RCC 7860 (cell line): ENCODE measurements around the gene HMG20A.

Experiments used
- DNase-seq: peaks from one replicate; pipeline ENCODE4 v3.0.0-alpha.2; 2015; ENCODE audit warnings: low spot score
- FAIRE-seq: peaks from 2 replicates; lab custom pipeline; 2012; peaks lifted over from hg19 to GRCh38; lab: Jason Lieb, UNC

The HMG20A gene

DNA sequence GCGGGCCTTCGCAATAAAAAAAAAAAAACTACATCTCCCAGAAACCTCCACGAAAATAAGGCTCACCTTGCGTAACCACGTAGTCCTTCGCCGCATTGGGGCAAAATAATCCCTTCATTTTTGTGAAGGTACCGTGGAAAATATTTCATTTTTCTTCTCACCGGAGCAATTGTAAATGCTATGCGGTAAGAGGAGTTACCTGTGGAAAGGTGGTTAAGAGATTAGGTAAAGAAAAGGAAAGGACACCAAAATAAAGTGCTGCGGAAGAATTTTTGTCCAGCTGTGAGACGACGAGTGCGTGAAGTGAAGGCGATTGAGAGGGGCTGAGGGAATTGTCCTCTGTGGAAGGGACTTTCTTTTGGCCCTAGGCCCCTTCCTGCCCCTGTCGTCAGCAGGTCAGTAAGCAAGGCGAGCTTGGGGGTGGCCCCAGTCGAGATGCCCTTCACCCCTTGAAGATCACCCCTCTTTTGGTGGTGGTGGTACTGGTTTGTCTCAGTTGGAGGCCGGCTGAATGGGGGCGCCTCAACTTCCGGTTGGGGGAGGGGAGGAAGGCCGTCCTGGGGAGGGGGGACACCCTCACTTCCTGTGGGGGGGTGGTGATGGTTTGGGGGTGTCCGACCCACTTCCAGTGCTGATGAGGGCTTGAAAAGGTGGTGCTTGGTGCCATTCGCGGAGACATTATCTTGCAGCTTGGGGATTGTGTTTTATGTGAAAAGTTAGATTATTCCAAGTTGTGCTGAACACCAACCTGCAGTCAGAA lies at the start of gene HMG20A:
HMG20A (plus strand) TSS at position 279 of the 760 bp plus-strand sequence. CDS start 37,520 bp downstream, outside the sequence.
- peak; percentile 33 for FAIRE-seq
- peak; percentile 65 for DNase-seq

DNA sequence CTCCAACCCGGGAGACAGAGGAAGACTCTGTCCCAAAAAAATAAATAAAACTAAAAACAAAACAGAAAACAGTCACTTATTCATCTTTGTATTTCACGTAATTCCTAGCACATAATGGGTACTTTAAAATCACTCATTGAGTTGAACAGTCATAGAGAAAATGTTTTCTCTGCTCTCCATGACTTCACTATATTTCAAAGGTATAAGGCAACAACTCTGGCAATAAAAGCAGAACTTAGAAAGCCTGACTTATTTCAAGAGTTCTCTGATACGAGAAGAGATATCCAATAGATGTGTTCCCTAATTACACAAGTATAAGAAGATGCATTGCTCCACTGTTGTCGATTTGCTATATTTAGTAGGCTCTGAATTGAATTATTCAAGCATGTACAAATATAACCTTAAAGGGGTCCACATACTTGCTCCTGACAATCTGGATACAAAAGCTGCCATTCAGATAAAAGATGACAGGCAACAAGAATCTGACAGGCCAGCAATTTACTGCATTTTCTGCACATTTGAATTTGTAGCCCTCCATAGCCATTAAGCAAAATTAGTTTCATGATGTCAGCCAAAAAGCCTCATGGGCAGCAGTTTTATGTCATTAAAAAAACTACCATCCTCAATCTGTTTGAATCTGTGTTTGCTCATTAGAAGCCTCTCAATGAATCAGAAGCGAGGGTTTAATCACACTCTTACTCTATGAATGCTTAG lies 48.7 kb upstream of the HMG20A start:
- FAIRE-seq (no peak), DNase-seq (no peak)

DNA sequence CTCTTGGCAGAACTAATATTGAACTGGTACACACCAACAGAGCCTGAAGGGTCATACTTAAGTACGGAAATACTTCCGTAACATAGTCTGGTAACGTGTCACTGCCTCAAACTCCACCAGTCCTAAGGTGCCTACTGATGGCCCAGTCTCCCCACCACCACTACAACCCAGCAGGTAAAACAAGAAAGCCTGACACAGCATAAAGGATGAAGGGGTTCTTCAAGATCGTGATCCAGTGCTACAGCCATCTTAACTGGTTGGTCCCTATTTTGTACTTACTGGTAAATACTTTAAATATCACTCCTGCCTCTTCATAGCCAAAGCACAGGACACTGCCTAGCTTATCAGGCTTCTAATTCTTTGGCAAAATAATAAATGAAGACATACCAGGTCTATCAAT lies 47.2 kb upstream of the HMG20A start:
- DNase-seq (no peak), FAIRE-seq (no peak)

DNA sequence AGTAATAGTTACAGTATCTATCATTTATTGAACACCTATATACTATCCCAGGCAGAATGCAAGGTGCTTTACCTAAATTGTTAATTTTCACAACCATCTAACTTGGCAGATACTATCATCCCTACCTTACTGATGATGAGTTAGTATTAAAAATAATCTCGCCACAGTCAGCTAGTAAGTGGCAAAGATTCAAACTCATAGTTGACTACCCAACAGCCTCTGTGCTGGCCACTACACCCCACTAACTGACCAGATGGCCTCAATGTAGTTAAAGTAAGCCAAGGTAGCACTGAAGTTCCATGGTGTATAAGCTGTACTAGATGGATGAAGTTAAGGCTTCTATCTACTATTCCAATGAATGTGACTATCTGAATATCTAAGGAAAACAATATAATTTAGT lies 45.6 kb upstream of the HMG20A start:
- FAIRE-seq (no peak), DNase-seq (no peak)

DNA sequence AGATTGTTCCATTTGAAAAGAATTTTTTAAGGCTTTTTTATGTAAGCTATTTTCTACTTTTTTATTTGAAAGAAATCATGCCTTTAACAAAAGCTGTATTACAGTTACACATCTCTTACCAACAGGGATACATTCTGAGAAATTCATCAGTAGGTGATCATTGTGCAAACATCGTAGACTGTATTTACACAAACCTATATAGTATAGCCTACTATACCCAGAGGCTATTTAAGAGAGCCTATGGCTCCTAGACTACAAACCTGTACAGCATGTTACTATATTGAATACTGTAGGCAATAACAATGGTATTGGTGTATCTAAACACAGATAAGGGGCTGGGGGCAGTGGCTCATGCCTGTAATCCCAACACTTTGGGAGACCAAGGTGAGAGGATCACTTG lies 43.9 kb upstream of the HMG20A start:
- DNase-seq (no peak), FAIRE-seq (no peak)

DNA sequence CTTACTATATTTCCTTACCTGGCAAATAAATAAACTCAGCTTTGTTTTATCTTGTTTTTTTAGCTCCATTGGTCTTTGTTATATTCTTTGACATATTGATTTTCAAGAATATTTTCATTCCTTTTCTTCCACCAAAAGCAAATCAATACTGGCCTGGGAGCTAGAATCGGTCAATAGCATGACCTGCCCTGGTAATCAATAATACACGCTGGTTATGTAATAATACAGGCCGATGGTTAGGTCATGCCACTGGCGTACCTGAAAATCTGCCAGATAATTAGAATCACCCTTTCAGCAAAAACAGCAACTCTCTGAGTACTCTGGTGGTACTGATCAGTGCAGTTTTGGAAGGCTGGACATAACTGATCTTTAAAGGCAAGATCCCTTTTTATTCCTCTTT lies 40.7 kb upstream of the HMG20A start:
- DNase-seq = no peak
- FAIRE-seq = no peak

DNA sequence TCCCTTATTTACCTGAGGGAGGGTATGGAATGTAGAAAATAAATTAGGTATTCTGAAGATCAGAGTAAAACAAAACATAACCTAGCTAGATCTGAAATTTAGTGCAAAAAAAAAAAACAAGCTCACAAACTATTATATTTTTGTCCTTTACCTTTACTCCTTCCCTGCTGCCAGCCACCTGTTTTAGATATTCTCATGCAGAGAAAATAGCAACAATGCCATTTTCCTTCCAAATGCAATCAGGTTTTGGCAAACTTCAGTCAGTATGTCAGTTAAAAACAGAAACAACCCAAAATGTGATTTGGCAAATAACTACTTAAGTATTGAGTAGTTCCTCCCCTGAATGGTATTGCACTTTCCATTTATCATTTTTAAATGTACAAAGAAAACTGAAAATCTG lies 36.6 kb upstream of the HMG20A start:
- DNase-seq = no peak
- no peak for FAIRE-seq

DNA sequence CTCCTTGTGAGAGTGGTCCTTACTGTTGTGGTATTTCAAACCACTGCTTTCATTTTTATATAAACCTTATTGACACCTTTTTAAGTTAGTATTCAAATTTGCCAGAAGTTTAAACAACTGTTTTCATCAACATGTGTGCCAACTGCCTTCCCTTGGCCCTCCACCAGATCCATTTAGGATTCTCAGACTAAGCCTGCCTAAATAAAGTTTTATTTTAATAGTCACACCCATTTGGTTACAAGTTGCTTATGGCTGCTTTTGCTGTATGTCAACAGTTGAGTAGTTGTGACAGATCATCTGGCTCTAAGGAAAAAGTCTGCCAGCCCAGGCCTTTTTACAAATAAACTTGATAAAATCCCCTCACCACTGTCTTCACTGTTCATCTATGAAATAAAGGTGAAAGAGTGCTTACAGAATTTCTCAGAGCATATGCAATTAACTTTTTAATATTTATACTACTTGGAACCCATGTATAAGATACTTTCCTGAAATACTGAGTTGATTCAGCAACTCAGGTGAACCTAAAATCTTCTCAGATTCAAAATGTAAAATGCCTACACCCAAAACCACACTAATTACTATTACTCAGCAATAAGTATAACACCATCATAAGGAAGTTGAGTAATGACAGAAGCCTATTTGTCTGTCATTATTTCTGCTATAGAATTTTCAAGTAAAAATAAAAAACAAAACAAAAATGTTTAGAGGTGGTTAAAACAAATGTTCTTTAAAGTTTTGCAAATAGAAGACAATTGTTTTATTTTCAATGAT lies 35.9 kb upstream of the HMG20A start:
- FAIRE-seq (no peak), DNase-seq (no peak)

DNA sequence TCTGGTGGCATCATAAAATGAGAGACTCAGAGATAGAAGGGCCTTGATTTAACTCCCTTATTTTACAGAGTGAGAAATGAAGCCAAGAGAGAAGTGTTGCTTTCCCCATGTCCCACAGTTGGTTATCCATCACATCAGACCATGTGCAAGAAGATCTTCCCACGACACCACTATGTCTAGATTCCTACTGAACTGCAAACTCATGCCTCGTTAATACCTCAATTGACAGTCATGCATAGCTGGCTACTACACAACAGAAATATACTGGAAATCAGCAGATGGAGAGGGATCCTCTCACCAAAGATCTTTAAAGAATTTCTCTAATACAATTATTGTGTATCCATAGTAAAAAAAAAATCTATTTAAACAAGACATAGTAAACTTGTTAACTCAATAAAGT lies 34.1 kb upstream of the HMG20A start:
- no peak for FAIRE-seq

DNA sequence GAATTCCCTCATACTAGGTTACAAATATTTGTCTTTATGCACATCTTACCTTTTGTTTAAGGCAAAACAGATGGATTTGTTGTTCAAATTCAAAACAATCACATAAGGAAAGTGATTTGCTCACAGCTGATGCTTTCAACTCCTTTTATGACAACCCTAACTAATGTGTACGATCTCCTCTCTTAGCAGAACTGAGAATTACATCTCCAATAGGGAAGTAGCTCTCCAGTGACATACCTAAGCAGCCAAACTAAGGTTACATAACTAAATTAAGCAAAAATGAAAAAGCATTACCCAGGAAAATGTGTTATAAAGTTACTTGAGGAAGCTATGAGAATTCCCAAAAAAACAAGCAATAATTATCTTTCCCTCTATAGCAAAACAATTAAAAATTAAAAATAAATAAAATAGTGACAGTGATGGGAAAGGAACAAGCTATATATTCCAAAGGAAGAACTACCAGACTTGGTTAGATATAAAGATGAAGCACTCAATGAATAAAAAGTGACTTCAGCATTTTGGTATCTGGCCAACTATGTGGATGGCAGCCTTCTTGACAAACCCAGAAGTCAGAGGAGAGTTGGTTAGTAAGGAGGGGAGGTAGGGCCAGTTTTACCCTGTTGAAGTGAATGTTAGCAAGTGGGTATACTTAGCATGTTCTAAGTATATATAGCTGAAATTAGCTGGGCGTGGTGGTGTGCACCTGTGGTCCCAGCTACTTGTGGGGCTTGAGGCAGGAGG lies 33.2 kb upstream of the HMG20A start:
- FAIRE-seq = no peak

More for the DNA sequence above, 34.1 kb upstream of the HMG20A start:
- no peak for DNase-seq

DNA sequence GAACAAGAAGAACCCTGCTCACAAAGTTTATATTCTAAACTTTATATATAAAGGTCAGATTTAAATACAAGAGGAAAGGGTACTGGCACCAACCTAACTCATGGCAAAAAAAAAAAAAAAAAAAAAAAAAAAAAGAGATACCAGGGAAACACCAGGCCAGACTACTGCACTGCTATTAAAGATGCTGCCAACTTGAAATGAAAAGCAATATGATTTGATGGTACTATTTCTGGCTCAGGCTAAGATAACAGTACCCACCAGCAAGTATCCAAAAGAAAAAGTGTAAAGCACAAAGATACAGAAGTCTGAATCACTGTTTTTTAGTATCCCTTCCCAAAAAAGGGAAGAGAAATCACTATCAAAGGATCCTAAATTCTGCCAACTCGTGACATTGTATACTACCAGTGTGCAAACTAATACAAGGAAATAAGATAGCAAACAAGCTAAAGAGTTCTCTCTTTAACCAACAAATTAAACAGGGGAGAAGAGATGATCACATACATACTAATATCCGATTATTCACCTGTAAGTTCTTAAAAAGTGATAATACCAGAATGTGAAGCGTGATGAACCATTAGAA lies 29.2 kb upstream of the HMG20A start:
- DNase-seq = no peak
- no peak for FAIRE-seq

More for the DNA sequence above, 33.2 kb upstream of the HMG20A start:
- DNase-seq = no peak

DNA sequence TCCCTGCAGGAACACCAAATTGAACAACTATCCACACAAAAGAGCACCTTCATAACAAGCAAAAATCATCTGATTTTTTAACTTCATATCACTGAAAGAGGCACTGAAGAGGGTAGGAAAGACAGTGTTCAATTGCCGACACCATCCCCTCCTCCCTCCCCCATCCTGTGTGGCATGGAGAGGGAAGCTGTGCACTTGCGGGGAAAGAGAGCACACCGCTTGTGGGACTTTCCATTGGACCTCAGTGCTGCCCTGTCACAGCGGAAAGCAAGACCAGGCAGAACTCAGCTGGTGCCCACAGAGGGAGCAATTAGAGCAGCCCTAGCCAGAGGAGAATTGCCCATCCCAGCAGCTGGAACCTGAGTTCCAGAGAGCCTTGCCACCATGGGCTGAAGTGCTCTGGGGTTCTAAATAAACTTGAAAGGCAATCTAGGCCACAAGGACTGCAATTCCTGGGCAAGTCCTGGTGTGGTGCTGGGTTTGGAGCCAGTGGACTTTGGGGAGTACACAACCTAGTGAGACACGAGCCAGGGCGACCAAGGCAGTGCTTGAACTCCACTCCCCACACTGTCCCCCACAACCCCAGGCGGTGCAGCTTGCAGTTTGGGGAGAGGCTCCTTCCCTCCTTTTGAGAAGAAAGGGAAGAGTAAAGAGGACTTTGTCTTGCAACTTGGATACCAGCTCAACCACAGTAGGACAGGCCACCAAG lies 27.8 kb upstream of the HMG20A start:
- DNase-seq = no peak
- no peak for FAIRE-seq

DNA sequence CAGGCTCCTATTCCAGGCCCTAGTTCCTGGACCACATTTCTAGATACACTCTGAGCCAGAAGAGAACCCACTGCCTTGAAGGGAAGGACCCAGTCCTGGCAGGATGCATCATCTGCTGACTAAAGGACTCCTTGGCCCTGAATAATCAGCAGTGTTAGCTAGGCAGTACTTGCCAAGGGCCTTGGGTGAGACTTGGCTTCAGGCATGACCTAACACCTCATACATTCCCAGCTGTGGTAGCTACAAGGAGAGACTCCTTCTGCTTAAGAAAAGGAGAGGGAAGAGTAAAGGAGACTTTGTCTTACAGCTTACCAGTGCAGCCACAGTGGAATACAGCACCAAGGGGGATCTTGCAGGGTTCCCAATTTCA lies 27.2 kb upstream of the HMG20A start:
- FAIRE-seq = no peak
- no peak for DNase-seq

DNA sequence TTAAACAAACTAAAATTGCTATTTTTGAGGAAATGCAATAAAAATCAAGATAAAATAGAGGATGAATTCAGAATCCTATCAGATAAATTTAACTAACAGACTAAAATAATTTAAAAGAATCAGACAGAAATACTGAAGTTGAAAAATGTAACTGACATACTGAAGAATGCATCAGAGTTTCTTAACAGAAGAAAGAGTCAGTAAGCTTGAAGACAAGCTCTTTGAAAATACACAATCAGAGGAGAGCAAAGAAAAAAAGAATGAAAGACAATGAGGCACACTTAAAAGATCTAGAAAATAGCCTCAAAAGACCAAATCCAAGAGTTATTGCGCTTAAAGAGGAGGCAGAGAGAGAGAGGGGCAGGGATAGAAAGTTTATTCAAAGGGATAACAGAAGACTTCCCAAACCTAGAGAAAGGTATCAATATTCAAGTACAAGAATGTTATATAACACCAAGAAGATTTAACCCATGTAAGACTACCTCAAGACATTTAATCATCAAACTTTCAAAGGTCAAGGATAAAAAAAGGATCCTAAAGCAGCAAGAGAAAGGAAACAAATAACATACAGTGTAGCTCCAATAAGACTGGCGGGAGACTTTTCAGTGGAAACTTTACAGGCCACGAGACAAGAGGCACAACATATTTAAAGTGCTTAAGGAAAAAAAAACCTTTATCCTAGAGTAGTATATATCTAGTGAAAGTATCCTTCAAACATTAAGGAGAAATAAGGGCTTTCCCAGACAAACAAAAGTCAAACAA lies 25.5 kb upstream of the HMG20A start:
- DNase-seq (no peak), FAIRE-seq (no peak)

DNA sequence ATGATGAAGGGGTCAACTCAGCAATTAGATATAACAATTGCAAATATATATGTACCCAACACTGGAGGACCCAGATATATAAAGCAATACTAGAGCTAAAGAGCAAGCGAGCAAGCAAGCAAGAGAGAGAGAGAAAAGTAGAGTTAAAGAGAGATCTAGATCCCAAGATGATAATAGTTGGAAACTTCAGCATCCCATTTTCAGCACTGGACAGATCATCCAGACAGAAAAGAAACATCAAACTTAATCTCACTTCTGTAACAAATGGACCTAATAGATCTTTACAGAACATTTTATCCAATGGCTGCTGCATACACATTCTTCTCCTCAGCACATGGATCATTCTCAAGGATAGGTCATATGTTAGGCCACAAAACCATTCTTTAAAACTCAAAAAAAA lies 24.0 kb upstream of the HMG20A start:
- DNase-seq = no peak
- FAIRE-seq = no peak

DNA sequence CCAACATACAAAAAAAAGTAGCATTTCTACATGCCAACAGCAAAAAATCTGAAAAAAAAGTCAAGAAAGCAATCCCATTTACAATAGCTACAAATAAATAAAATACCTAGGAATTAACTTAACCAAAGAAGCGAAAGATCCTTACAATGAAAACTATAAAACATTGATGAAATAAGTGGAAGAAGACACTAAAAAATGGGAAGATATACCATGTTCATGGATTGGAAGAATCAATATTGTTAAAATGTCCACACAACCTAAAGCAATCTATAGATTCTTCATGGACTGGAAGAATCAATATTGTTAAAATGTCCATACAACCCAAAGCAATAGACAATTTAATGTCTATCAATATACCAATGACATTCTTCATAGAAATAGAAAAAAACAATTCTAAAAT lies 21.8 kb upstream of the HMG20A start:
- DNase-seq = no peak
- FAIRE-seq = no peak

DNA sequence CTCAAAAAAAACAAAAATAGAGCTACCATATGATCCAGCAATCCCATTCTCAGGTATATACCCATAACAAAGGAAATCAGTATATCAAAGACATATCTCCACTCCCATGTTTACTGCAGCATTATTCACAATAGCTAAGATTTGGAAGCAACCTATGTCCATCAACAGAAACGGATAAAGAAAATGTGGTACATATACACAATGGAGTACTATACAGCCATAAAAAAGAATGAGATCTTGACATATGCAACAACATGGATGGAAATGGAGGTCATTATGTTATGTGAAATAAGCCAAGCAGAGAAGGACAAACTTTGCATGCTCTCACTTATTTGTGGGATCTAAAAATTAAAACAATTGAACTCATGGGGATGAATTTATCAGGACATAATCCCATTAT lies 20.4 kb upstream of the HMG20A start:
- no peak for FAIRE-seq
- no peak for DNase-seq

DNA sequence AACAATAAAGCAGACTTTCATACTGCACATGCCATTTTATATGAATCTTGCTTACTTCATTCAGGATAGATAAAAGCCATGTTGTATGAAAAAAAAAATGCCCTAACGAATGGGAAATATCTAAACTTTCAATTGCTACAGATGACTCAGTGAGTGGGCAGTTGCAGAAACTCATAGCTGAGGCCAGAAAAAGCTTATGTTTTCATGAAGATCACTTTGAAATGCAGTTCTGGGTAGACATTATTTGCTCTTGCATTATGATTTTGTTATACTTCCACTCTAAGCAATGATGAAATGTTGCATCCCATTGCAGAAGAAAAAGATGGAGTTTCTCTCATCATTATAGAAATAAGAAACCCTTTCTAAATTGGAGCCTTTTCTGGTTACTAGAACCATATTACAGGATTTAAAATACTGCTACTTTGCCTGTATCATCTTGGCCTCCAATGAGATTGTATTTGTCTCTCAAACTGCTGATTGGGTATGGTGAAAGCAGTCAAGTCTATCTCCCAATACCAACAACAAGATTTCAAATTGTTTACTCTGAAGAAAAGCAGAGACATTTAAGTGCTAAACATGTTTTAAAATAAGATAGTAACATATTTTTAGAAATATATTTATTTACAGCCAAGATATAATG lies 17.8 kb upstream of the HMG20A start:
- DNase-seq (no peak), FAIRE-seq (no peak)
